Suppressor macrophage treated with lipopolysaccharide for 4 hours (primary cell): Measurements from ENCODE around the gene RASL11A.
A peak's percentile ranks its signal among the peaks of the same experiment; 100 is the strongest.
"Not testable (repeated sequence)": the region's sequence is repeated elsewhere in the genome, so short reads cannot be mapped to it uniquely, and the experiment has no call there.

Source experiments
- DNase-seq: peaks from one replicate; pipeline ENCODE4 v3.0.0-alpha.2; 2020

RASL11A gene

GRCh38 chr13:27269114-27269665 lies 1.4 kb upstream of the RASL11A start:
- no peak for DNase-seq

GRCh38 chr13:27271570-27272096 lies 1.0 kb downstream of the RASL11A start:
- no peak for DNase-seq

- DNase-seq: no peak
Measured at GRCh38 chr13:27273658-27274425, 3.2 kb downstream of the RASL11A start.

- DNase-seq: no peak
Measured at GRCh38 chr13:27274631-27275030, 4.0 kb downstream of the RASL11A start.

- no peak for DNase-seq
Measured at GRCh38 chr13:27276188-27276587, 5.6 kb downstream of the RASL11A start.

- DNase-seq: no peak
Measured at GRCh38 chr13:27279506-27279905, 8.9 kb downstream of the RASL11A start.

GRCh38 chr13:27280009-27280656 lies 9.5 kb downstream of the RASL11A start:
- DNase-seq: no peak

- no peak for DNase-seq
Measured at GRCh38 chr13:27280841-27281240, 10.2 kb downstream of the RASL11A start.

GRCh38 chr13:27281420-27281819 lies 10.8 kb downstream of the RASL11A start:
- no peak for DNase-seq

- DNase-seq: peak; percentile 53
Measured at GRCh38 chr13:27283906-27284493, 13.4 kb downstream of the RASL11A start.

- no peak for DNase-seq
Measured at GRCh38 chr13:27288392-27288791, 17.8 kb downstream of the RASL11A start.

GRCh38 chr13:27289011-27289665 lies 18.5 kb downstream of the RASL11A start:
- DNase-seq: no peak

GRCh38 chr13:27290715-27291114 lies 20.1 kb downstream of the RASL11A start:
- no peak for DNase-seq

GRCh38 chr13:27291967-27292366 lies 21.3 kb downstream of the RASL11A start:
- not testable (repeated sequence) for DNase-seq

- no peak for DNase-seq
Measured at GRCh38 chr13:27293076-27293691, 22.6 kb downstream of the RASL11A start.

GRCh38 chr13:27293873-27294515 lies 23.4 kb downstream of the RASL11A start:
- DNase-seq: no peak

- DNase-seq: no peak
Measured at GRCh38 chr13:27295096-27295495, 24.5 kb downstream of the RASL11A start.

GRCh38 chr13:27295660-27296059 lies 25.0 kb downstream of the RASL11A start:
- no peak for DNase-seq

- DNase-seq: no peak
Measured at GRCh38 chr13:27296496-27296895, 25.9 kb downstream of the RASL11A start.

GRCh38 chr13:27298849-27299248 lies 28.2 kb downstream of the RASL11A start:
- no peak for DNase-seq

GRCh38 chr13:27300406-27300805 lies 29.8 kb downstream of the RASL11A start:
- not testable (repeated sequence) for DNase-seq
